ENCODE data around the gene HLA-DQB1.
"Not testable (repeated sequence)": the region's sequence is repeated elsewhere in the genome, so short reads cannot be mapped to it uniquely, and the experiment has no call there.

Gene HLA-DQB1

GRCh38 chr6:32659856-32660595 lies 6.4 kb downstream of the HLA-DQB1 start:
- no peak for DNase-seq

DNA sequence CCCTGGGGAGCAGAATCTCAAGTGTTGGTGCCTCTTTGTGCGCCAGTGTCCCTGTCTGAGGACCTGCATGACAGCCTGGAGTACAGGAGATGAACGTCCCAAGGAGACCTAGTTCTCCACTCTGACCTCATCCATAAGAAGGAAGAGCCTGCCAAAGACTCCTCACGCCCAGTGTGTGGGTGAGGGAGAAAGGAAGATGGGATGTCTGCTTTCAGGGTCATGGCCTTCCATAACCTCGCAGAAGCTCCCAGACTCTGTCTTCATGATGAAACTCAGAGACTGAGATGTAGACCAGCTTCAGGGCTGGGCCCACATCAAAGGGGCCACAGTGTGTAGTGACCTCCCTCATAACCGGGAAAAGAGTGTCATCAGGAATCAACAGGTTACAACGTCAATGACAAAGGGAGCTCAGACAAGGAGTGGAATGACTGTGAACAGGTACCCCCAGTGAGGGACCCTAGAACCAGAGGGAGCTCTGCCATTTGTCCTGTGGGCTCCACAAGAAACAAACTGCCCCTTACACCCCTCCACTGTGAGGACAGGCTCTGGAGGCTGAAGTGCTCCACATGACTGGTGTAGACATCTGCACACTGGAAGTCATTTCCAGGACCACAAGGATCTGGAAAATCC lies 8.1 kb downstream of the HLA-DQB1 start:
- DNase-seq, result no peak

- DNase-seq, result not testable (repeated sequence)
Observed at GRCh38 chr6:32657819-32658218, 8.6 kb downstream of the HLA-DQB1 start.

- not testable (repeated sequence) for DNase-seq
Observed at GRCh38 chr6:32657329-32657728, 9.1 kb downstream of the HLA-DQB1 start.

GRCh38 chr6:32655203-32655710 lies 11.2 kb downstream of the HLA-DQB1 start:
- no peak for DNase-seq

GRCh38 chr6:32645047-32645703 lies 21.3 kb downstream of the HLA-DQB1 start:
- no peak for DNase-seq

GRCh38 chr6:32643904-32644303 lies 22.6 kb downstream of the HLA-DQB1 start:
- DNase-seq, result no peak

DNA sequence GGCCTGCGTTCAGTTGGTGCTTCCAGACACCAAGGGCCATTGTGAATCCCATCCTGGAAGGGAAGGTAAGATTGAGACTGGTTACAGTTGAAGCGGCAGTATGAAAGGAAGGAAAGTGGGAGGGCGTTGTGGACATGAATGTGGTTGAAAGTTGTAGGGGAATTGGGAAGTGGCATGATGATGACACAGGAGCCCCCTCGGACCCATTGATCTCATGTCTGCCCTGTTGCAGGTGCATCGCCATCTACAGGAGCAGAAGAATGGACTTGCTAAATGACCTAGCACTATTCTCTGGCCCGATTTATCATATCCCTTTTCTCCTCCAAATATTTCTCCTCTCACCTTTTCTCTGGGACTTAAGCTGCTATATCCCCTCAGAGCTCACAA lies 23.7 kb downstream of the HLA-DQB1 start:
- DNase-seq, result no peak

DNA sequence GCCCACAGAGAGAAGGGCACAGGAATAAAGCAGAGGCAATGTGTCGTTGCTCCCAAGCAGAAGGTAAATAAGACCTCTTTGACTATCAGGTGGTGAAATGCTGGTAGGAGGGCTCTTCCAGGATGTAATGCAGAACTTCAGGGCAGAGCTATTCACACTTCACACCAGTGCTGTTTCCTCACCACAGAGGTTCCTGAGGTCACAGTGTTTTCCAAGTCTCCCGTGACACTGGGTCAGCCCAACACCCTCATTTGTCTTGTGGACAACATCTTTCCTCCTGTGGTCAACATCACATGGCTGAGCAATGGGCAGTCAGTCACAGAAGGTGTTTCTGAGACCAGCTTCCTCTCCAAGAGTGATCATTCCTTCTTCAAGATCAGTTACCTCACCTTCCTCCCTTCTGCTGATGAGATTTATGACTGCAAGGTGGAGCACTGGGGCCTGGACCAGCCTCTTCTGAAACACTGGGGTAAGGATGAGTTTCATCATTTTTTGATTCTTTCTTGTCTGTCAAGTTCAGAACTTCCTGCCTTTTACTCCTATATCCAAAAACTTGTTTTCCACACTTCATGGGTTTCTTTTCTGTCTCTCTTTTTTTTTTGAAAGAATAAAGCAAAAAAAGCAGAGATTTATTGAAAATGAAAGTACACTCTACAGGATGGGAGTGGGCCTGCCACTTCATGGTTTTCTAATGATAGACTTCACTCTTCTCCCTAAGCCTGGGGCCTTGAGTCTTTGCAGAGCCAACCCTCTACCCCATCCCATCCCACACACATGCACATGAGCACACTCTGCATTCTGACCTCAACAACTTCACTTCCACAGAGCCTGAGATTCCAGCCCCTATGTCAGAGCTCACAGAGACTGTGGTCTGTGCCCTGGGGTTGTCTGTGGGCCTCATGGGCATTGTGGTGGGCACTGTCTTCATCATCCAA lies 24.4 kb downstream of the HLA-DQB1 start:
- not testable (repeated sequence) for DNase-seq

GRCh38 chr6:32641122-32641521 lies 25.3 kb downstream of the HLA-DQB1 start:
- no peak for DNase-seq

DNA sequence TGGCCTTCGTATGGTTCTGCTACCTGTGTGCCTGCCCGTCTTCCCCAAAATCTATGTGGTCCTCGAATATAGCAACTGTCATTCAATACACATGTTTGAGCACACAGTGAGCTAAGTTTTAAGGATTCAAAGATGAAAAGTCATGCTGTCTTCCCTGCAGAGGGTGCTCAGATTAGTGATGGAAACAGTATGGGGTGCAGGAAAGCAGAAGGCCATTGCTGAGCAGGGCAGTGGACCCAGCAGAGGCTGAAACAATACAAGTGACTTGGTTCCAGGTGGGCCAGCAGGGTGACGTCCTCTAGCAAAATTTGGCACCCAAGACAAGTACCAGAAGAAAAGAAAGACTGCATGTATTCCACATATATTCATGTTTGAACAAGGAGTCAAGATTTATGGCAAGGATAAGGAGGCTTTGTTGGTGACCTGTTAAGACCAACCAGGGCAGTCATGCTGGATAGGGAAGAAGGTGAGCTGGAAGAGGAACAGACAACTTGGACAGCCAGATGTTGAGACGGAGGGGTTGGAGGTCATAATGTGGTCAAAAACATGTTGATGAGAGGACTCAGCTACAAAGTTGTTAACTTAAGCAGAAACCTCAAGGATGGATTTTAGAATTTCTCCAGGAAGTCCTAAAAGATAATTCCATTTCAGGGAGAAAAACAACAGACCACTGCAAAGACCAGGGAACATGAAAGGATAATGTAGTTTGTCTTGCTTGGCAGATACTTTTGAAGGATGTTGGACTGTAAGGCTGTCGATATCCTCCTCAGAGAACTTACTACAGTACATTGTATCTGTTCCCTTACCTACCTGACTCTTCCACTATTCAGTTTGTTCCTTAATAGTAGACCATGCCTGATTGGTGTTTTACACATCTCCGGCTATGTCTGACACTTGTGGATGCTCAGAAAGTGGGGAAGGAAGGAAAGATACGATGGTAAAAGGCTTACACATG lies 26.7 kb downstream of the HLA-DQB1 start:
- no peak for DNase-seq

GRCh38 chr6:32638532-32639219 lies 27.8 kb downstream of the HLA-DQB1 start:
- DNase-seq, result no peak

DNA sequence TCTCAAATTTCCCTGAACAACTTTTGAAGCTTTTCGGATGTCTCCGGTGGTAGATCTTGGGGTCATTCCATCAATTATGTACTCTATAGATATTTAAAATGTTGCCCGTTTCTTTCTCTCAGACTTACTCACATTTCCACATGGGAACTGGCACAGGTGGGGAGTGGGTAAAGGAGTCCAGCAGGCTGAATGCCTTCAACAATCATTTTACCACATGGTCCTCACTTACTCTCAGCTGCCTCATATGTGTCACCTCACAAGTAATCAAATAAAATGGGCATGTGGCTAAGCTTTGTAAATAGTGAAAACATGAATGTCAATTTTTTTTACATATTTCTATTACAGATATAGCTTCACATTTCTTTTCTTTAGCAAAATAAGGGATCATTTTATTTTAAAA lies 28.6 kb downstream of the HLA-DQB1 start:
- no peak for DNase-seq

GRCh38 chr6:32637219-32637880 lies 29.1 kb downstream of the HLA-DQB1 start, which contains the start of gene HLA-DQA1:
Gene HLA-DQA1 (plus strand): TSS chr6:32637406. CDS start chr6:32637459, 53 bp downstream.
- no peak for DNase-seq

- DNase-seq, result no peak
Observed at GRCh38 chr6:32635526-32636123, 30.8 kb downstream of the HLA-DQB1 start.

- DNase-seq, result not testable (repeated sequence)
Observed at GRCh38 chr6:32629793-32630192, 36.7 kb downstream of the HLA-DQB1 start.

DNA sequence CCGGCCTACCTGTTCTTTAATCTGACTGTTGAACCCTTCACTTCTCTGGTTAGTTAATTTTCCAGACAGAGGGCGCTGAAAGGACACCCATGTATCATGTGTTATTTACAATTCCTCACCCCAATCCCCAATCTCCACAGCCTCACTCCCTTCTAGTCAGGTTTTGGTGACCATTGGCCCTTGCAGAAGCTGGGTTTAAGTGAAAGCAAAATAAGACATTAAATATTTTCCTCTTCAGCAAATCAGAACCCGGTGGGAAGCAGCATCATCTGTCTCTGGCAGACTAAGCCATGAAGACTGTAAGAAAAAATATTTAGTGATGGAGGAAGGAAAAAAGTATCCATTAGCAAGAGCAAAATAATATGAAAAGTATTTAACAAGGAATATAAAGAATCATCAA lies 38.6 kb downstream of the HLA-DQB1 start:
- peak; percentile 33 for DNase-seq

DNA sequence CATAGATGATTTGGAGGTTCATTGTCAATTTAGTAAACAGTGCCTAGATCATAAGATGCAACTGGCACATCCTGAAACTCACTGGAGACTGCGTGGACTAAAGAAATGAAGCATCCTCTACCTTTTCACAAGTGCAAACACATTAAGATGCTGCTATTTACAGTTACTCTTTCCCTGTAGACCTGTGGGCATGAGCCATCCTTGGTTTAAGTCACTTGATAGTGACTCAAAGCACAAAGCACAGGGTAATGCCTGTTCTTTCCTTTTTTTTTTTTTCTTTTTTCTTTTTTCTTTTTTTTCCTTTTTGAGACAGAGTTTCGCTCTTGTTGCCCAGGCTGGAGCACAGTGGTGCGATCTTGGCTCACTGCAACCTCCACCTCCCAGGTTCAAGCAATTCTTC lies 39.2 kb downstream of the HLA-DQB1 start:
- no peak for DNase-seq

DNA sequence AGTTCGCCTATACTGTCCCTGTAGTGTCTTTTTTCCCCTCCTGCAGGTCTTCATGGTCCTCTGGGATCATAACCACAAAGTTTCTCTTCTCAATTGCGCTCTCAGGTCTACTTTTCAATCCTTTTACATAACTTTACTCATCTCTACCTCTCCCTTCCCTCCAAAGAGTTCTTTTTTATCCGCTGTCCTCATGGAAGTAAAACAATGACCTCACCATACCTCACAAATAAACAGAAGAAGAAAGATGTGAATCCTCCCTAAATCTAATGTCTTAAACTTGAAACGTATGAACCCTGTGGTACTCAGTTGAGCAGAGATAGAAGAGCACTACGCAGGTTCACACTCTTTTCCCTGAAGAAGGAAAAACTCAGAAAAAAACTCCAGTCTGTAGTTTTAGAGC lies 41.3 kb downstream of the HLA-DQB1 start:
- DNase-seq, result no peak

- no peak for DNase-seq
Observed at GRCh38 chr6:32624565-32624964, 41.9 kb downstream of the HLA-DQB1 start.
